Osteocyte (in vitro differentiated cells): ENCODE results near the gene MAML2. TPM values are rescaled to one million over a fixed set of nuclear protein-coding genes. Genes with fewer than 3 reads are reported as not detected.
A peak's percentile ranks its signal among the peaks of the same experiment; 100 is the strongest.

Experiments
- DNase-seq: peaks from one replicate; pipeline ENCODE4 v3.0.0; 2021; ENCODE audit warnings: mixed read lengths; ENCODE audit not compliant: unreplicated experiment; ENCODE audit errors: extremely low spot score
- H3K27ac Mint-ChIP-seq: one replicate; pipeline ENCODE4 v1.8.0; 2021; ENCODE audit warnings: mild to moderate bottlenecking, mixed read lengths; ENCODE audit not compliant: unreplicated experiment
- H3K27me3 Mint-ChIP-seq: one replicate; pipeline ENCODE4 v1.8.0; 2021; ENCODE audit warnings: mixed read lengths; ENCODE audit not compliant: unreplicated experiment
- H3K36me3 Mint-ChIP-seq: one replicate; pipeline ENCODE4 v1.8.0; 2021; ENCODE audit warnings: mixed read lengths; ENCODE audit not compliant: unreplicated experiment
- H3K4me1 Mint-ChIP-seq: one replicate; pipeline ENCODE4 v1.8.0; 2021; ENCODE audit warnings: mixed read lengths; ENCODE audit not compliant: unreplicated experiment
- H3K4me3 Mint-ChIP-seq: one replicate; pipeline ENCODE4 v1.8.0; 2021; ENCODE audit warnings: mild to moderate bottlenecking, moderate library complexity, mixed read lengths; ENCODE audit not compliant: unreplicated experiment
- H3K9me3 Mint-ChIP-seq: one replicate; pipeline ENCODE4 v1.8.0; 2021; ENCODE audit warnings: mixed read lengths; ENCODE audit not compliant: unreplicated experiment
- total RNA-seq: library from RNA; stranded (reverse); gene quantifications from 2 replicates; pipeline ENCODE4 v1.2.1, GENCODE V29; 2021
- TF ChIP-seq, protein P1 (sequence below): fragments of 200-600 bp; sonication (generic); IDR thresholded peaks from 2 replicates; pipeline ENCODE4 v1.5.0; 2021; ENCODE audit warnings: antibody characterized with exemption, mild to moderate bottlenecking, moderate library complexity

The MAML2 gene
- total RNA-seq, 1 donor from 2014 or later = 29.3 TPM

DNA sequence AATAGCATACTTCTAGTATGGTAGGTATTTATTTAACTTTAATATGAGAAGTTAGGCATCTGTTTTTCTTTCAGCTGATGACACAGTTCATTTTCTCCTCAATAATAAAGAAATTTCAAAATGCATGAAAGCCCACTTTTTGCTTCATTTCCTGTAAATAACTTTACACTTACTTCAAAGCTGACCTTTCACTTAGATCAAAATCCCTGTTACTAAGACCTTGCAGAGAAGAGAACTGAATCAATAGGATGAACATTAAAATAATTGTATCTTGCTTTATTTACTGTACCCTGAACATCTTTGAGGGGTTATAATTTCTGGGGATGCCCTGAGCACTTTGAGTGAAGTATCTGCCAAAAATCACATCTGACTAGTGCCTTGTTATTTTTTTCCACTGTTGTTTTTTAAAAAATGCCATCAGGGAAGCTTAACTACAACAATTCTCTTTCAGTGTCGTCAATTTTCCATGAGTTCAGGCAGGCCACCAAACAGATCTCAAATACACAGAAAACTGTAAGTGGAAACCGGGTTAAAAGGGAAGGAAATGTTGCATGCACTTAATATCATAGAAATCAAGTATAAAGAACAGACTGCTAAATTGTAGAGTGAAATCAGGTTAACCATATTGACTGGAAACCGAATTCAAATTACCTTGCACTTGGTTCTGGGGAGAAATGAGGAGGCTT is 206.2 kb downstream of the MAML2 start:
- DNase-seq = no peak
- peak overlapping the region; percentile 5 for H3K4me3 Mint-ChIP-seq
- H3K9me3 Mint-ChIP-seq = no peaks in the 10 kb centered on the region
- H3K36me3 Mint-ChIP-seq = no peaks in the 10 kb centered on the region
- H3K27ac Mint-ChIP-seq = peak overlapping the region; percentile 89
- TF ChIP-seq, protein P1, sequence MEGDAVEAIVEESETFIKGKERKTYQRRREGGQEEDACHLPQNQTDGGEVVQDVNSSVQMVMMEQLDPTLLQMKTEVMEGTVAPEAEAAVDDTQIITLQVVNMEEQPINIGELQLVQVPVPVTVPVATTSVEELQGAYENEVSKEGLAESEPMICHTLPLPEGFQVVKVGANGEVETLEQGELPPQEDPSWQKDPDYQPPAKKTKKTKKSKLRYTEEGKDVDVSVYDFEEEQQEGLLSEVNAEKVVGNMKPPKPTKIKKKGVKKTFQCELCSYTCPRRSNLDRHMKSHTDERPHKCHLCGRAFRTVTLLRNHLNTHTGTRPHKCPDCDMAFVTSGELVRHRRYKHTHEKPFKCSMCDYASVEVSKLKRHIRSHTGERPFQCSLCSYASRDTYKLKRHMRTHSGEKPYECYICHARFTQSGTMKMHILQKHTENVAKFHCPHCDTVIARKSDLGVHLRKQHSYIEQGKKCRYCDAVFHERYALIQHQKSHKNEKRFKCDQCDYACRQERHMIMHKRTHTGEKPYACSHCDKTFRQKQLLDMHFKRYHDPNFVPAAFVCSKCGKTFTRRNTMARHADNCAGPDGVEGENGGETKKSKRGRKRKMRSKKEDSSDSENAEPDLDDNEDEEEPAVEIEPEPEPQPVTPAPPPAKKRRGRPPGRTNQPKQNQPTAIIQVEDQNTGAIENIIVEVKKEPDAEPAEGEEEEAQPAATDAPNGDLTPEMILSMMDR = no peak
- H3K27me3 Mint-ChIP-seq = no peaks in the 10 kb centered on the region
- peaks cover 41% of the 10 kb centered on the region for H3K4me1 Mint-ChIP-seq

DNA sequence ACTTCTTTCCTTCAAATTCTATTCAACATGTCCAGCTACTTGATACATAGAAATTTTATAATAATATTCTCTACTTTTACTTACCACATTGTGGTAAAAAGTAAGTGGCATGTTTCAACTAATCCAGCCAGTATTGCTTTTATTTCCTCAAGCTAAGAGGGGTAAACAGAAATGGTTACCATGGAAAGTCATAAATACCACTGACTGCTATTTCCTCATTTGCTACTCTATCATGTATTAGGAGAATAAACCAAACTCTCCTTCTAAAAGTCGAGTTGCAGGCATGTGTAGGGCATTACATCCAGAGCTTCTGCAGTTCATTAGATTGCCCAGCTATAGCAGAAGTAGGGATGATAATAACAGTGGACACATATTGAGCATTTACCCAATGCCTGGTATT is 208.4 kb downstream of the MAML2 start:
- no peaks in the 10 kb centered on the region for H3K27me3 Mint-ChIP-seq
- no peak overlapping the region for H3K4me3 Mint-ChIP-seq
- no peaks in the 10 kb centered on the region for H3K9me3 Mint-ChIP-seq
- no peaks in the 10 kb centered on the region for H3K36me3 Mint-ChIP-seq
- TF ChIP-seq, protein P1 = no peak
- DNase-seq = no peak
- peak overlapping the region; percentile 73 for H3K27ac Mint-ChIP-seq
- peaks cover 45% of the 10 kb centered on the region for H3K4me1 Mint-ChIP-seq

DNA sequence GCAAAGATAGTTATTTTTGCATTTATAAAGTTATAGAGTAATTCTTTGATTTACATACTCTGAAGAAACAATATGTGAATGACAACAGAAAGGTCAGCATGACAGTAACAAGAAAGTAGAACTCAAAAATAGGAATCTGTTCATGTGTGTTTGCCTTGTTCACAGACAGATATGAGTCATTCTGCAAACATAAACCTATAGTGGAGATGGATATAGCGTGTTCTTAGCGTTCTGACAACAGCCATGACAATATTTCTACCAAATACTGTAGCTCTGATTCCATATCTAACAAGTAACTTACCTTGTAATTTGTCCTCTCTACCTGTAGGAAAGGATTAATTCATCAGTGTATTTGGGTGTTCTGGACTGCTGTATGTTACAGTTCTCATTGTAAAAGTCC is 210.6 kb downstream of the MAML2 start:
- Mint-ChIP-seq H3K4me3 (no peak overlapping the region), H3K27me3 (no peaks in the 10 kb centered on the region), H3K9me3 (no peaks in the 10 kb centered on the region), H3K27ac (peak overlapping the region; percentile 27), H3K36me3 (no peaks in the 10 kb centered on the region), H3K4me1 (peaks cover 34% of the 10 kb centered on the region)
- TF ChIP-seq, protein P1 = no peak
- no peak for DNase-seq

DNA sequence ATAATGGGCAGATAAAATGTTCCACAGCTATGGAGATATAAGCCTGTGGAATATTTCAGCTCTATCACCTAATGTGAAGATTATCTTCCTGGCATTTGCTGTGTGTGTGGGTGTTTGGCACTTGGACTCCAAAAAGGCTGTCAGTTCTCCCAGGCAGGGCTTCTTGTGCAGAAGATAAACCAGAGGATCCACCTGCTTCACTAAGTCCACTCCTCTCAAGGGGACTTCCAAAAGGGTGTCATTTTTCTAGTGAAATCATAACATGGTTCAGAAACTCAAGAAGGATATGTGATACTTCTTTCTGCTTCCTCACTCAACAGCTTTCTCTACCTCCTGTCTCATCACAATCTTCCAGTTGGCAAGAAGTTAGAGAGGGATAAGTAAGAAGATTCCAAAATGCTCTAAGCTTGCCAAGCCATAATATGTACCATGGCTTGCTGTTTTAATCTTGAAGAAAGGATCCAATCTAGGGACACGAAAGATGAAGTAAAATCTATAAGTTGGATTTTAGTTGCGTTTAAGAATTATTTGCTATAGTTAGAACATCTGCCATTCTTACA is 212.9 kb downstream of the MAML2 start:
- Mint-ChIP-seq H3K9me3 (no peaks in the 10 kb centered on the region), H3K36me3 (no peaks in the 10 kb centered on the region), H3K27me3 (no peaks in the 10 kb centered on the region), H3K27ac (no peak overlapping the region), H3K4me1 (peaks cover 17% of the 10 kb centered on the region), H3K4me3 (no peak overlapping the region)
- no peak for DNase-seq
- TF ChIP-seq, protein P1 = no peak

DNA sequence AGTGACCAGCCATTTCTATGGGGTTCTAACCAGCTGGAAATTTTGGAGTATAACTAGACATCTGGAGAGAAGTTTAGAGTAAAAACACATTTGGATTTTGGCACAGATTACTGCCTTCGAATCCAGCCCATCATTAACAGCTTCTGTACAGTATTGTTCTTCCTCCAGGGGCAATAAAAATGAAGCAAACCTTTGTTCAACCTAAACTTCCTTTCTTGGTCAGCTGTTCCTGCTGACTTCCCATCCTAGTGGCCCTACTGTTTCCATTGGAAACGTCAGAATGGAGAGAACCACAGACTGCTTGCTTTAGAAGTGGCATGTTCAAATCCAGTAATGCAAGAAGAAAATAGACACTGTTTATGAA is 215.4 kb downstream of the MAML2 start:
- H3K27ac Mint-ChIP-seq = peak overlapping the region; percentile 18
- TF ChIP-seq, protein P1 = no peak
- H3K27me3 Mint-ChIP-seq = no peaks in the 10 kb centered on the region
- peaks cover 20% of the 10 kb centered on the region for H3K4me1 Mint-ChIP-seq
- H3K4me3 Mint-ChIP-seq = no peak overlapping the region
- no peak for DNase-seq
- no peaks in the 10 kb centered on the region for H3K9me3 Mint-ChIP-seq
- H3K36me3 Mint-ChIP-seq = no peaks in the 10 kb centered on the region
